CD4-positive, CD25-positive, alpha-beta regulatory T cell (primary cell): Measurements from ENCODE around the gene ICA1. TPM values are rescaled to one million over a fixed set of nuclear protein-coding genes. Genes with fewer than 3 reads are reported as not detected.
A peak's percentile ranks its signal among the peaks of the same experiment; 100 is the strongest.

Source experiments
- ATAC-seq, 2 donors: fragments of 150-1000 bp; cut with Tn5 transposase; one replicate each; pipeline ENCODE4 v1.10.0; 2021; ENCODE audit warnings: low read depth in 2 of 2, moderate number of reproducible peaks in 2 of 2, moderate library complexity in 1 of 2
- DNase-seq, 3 donors: peaks; one replicate each; pipeline versions ENCODE4 v3.0.0 to v3.0.0-alpha.2; 2012 to 2022; ENCODE audit warnings: mixed read lengths in 1 of 3
- H3K27ac ChIP-seq: one replicate; pipeline ENCODE4 v1.7.0; 2013; ENCODE audit warnings: mild to moderate bottlenecking, low read length; ENCODE audit not compliant: insufficient read depth, poor library complexity, severe bottlenecking
- H3K27me3 ChIP-seq: one replicate; pipeline ENCODE4 v1.7.0; 2013; ENCODE audit warnings: low read length; ENCODE audit not compliant: control insufficient read depth, insufficient read depth
- H3K36me3 ChIP-seq: one replicate; pipeline ENCODE4 v1.7.0; 2013; ENCODE audit warnings: mild to moderate bottlenecking, low read length, moderate library complexity; ENCODE audit not compliant: control insufficient read depth, insufficient read depth
- H3K4me1 ChIP-seq: 2 replicates; pipeline ENCODE4 v1.7.0; 2013; ENCODE audit warnings: mild to moderate bottlenecking, low read length; ENCODE audit not compliant: insufficient read depth, control insufficient read depth, poor library complexity, severe bottlenecking
- H3K4me3 ChIP-seq: one replicate; pipeline ENCODE4 v1.7.0; 2013; ENCODE audit warnings: low read depth, mild to moderate bottlenecking, low read length, moderate library complexity
- H3K9me3 ChIP-seq, 2 experiments: 1 replicate in 1 of 2; 2 replicates in 1 of 2; pipeline ENCODE4 v1.7.0; 2013; ENCODE audit warnings: low read length in 2 of 2, mild to moderate bottlenecking in 1 of 2, moderate library complexity in 1 of 2; ENCODE audit not compliant: control insufficient read depth in 2 of 2
- H3K27ac Mint-ChIP-seq, 3 donors: one replicate each; pipeline ENCODE4 v1.8.0; 2020 to 2022; ENCODE audit warnings: mild to moderate bottlenecking in 3 of 3, mixed read lengths in 3 of 3, moderate library complexity in 2 of 3
- H3K27me3 Mint-ChIP-seq: one replicate; pipeline ENCODE4 v1.8.0; 2022; ENCODE audit warnings: mild to moderate bottlenecking, mixed read lengths
- H3K36me3 Mint-ChIP-seq: one replicate; pipeline ENCODE4 v1.8.0; 2020; ENCODE audit warnings: mixed read lengths
- H3K4me1 Mint-ChIP-seq, 4 donors: one replicate each; pipeline ENCODE4 v1.8.0; 2020 to 2022; ENCODE audit warnings: mixed read lengths in 4 of 4, mild to moderate bottlenecking in 1 of 4
- H3K4me3 Mint-ChIP-seq, 4 donors: one replicate each; pipeline ENCODE4 v1.8.0; 2020 to 2022; ENCODE audit warnings: mild to moderate bottlenecking in 4 of 4, mixed read lengths in 4 of 4, moderate library complexity in 3 of 4
- H3K9me3 Mint-ChIP-seq, 7 donors: one replicate each; pipeline ENCODE4 v1.8.0; 2020 to 2022; ENCODE audit warnings: mixed read lengths in 7 of 7, mild to moderate bottlenecking in 3 of 7, moderate library complexity in 2 of 7
- polyA plus RNA-seq, 4 donors: library from polyadenylated mRNA; unstranded; fragments of 300-500 nt; fragmentation: Illumina TruSeq; gene quantifications; one replicate each; pipeline ENCODE4 v1.2.3, GENCODE V29; 2021
- total RNA-seq: library from RNA; stranded (reverse); gene quantifications from one replicate; pipeline ENCODE4 v1.2.3, GENCODE V29; 2022

The ICA1 gene
- total and polyA plus RNA-seq, 5 donors from 2014 or later = 11.3 to 33.5 (median 21.9) TPM

DNA sequence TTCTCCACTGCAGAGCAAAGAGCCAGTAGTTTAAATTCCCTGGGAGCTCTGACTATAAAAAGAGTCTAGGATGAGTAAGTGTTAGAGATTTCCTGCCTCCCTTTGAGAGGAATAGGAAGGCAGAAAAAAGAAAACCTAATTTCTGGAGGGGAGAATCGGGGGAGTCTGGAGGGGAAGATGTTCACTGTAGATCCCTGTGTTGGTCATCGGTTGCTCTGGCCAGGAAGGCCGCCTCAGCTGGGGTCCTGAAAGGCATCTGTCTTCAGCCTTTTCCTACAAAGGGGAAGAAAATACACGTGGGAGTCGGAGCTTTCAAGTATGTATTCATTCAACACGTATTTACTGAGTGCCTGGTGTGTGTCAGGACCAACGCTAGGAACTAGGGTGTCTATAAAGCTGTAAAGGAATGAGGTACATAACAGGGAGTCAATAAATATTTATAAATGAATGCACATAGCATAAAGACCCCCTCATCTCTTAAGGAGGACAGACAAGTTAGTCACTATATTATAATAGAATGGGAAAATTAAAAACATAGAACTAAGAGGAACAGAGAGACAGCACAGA, 101.1 kb downstream of the ICA1 start:
- ATAC-seq = no peak
- Mint-ChIP-seq H3K27me3 (no peaks in the 10 kb centered on the region), H3K36me3 (peaks cover 6% of the 10 kb centered on the region), H3K9me3 (no peaks in the 10 kb centered on the region), H3K27ac (peak overlapping the region in 2 of 3 donors; percentile 51 to 85), H3K4me1 (peaks cover 0 to 18% (median 7%) of the 10 kb centered on the region in 4 donors), H3K4me3 (no peak overlapping the region)
- Histone ChIP-seq H3K4me1 (no peaks in the 10 kb centered on the region), H3K27ac (no peak overlapping the region), H3K9me3 (no peaks in the 10 kb centered on the region), H3K4me3 (no peak overlapping the region), H3K27me3 (no peaks in the 10 kb centered on the region), H3K36me3 (no peaks in the 10 kb centered on the region)
- DNase-seq = no peak

DNA sequence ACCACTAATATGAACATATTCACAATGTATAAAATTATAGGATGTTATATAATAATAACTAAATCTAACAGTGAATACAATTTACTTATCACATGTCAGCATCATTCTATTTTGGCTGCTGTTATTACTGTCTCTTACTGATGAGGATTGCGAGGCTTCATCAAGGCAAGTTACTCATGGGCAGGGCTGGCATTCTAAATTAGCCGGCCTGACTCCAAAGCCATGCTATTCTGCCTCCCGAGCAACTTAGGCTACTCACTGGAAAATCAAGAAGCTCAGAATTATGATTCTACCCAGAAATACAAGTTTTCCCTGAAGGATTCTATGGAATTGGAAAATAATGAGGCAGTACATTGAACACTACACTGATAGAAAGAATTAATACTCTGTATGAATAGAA, 101.7 kb downstream of the ICA1 start:
- no peak overlapping the region for H3K4me3 Mint-ChIP-seq
- peaks cover 7% of the 10 kb centered on the region for H3K36me3 Mint-ChIP-seq
- no peak overlapping the region for H3K4me3 ChIP-seq
- no peaks in the 10 kb centered on the region for H3K36me3 ChIP-seq
- peak overlapping the region in 1 of 3 donors; percentile 51 for H3K27ac Mint-ChIP-seq
- no peaks in the 10 kb centered on the region for H3K27me3 ChIP-seq
- no peak for DNase-seq
- H3K9me3 ChIP-seq = no peaks in the 10 kb centered on the region
- ATAC-seq = no peak
- H3K9me3 Mint-ChIP-seq = no peaks in the 10 kb centered on the region
- no peaks in the 10 kb centered on the region for H3K27me3 Mint-ChIP-seq
- H3K4me1 ChIP-seq = no peaks in the 10 kb centered on the region
- H3K27ac ChIP-seq = no peak overlapping the region
- H3K4me1 Mint-ChIP-seq = peaks cover 0 to 17% (median 6%) of the 10 kb centered on the region in 4 donors

DNA sequence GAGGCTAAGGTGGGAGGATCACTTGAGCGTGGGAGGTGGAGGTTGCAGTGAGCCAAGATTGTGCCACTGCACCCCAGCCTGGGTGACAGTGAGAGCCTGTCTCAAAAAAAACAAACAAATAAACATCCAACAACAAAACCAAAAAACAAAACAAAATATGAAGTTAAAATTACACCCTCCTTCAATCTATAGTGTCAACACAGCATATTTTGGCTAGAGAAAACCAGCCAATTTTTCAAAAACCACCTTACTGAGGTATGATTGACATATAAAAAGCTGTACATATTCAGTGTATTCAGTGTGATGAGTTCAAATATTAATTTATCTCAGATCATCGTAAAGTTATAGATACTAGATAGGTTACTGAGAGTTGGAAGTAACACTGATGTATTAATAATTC, 102.4 kb downstream of the ICA1 start:
- no peak overlapping the region for H3K4me3 ChIP-seq
- Mint-ChIP-seq H3K9me3 (no peaks in the 10 kb centered on the region), H3K36me3 (peaks cover 9% of the 10 kb centered on the region), H3K27me3 (no peaks in the 10 kb centered on the region), H3K27ac (no peak overlapping the region), H3K4me3 (no peak overlapping the region), H3K4me1 (peaks cover 0 to 19% (median 7%) of the 10 kb centered on the region in 4 donors)
- DNase-seq (no peak), ATAC-seq (no peak)
- H3K4me1 ChIP-seq = no peaks in the 10 kb centered on the region
- H3K36me3 ChIP-seq = no peaks in the 10 kb centered on the region
- H3K27me3 ChIP-seq = no peaks in the 10 kb centered on the region
- H3K9me3 ChIP-seq = no peaks in the 10 kb centered on the region
- no peak overlapping the region for H3K27ac ChIP-seq

DNA sequence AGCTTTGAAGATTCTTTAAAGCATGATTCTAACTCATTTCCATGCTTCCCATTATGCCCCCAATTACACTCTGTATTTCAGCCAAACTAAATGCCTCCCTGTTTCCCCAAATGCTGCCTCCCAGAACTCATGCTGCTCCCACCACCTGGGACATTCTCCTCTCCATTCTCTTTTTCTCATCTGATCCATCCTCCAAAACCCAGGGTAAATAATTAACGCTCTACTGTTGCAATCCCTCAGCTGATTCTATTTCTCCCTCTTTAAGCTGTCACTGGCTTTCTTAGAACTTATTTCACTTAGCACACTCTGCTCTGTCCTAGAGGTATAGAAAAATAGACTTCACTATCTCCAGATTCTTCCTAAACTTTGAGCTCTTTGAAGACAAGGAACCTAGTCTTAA, 104.7 kb downstream of the ICA1 start:
- Histone ChIP-seq H3K4me3 (no peak overlapping the region), H3K9me3 (no peaks in the 10 kb centered on the region), H3K36me3 (no peaks in the 10 kb centered on the region), H3K27me3 (no peaks in the 10 kb centered on the region), H3K4me1 (no peaks in the 10 kb centered on the region), H3K27ac (no peak overlapping the region)
- H3K36me3 Mint-ChIP-seq = peaks cover 6% of the 10 kb centered on the region
- ATAC-seq (no peak), DNase-seq (no peak)
- peaks cover 5 to 25% (median 11%) of the 10 kb centered on the region in 4 donors for H3K4me1 Mint-ChIP-seq
- no peak overlapping the region for H3K4me3 Mint-ChIP-seq
- H3K27me3 Mint-ChIP-seq = no peaks in the 10 kb centered on the region
- H3K9me3 Mint-ChIP-seq = peaks cover 0 to 2% (median 0%) of the 10 kb centered on the region in 7 donors
- H3K27ac Mint-ChIP-seq = peak overlapping the region in 1 of 3 donors; percentile 43

DNA sequence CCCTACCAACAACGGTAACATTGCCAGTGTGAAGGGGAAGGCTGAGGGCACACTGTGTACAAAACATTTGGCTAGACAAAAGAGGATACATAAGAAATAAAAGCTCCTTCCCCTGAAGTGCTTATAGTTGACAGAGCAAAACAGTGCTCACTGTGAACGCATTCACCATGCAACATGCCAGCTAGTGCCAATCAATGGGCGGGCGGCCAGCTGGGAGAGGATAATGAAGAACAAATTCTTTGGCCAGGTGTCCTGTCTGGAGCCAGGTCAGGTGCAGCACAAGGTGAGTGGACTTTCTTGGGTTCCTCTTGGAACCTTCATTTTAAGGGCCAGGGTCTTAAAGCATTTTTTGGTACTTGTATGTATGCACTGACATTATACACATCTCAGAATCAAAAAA, 106.1 kb downstream of the ICA1 start:
- Histone ChIP-seq H3K4me3 (no peak overlapping the region), H3K9me3 (no peaks in the 10 kb centered on the region), H3K27me3 (no peaks in the 10 kb centered on the region), H3K4me1 (peaks cover under 1% of the 10 kb centered on the region), H3K36me3 (no peaks in the 10 kb centered on the region), H3K27ac (no peak overlapping the region)
- H3K36me3 Mint-ChIP-seq = peaks cover 6% of the 10 kb centered on the region
- peaks cover 14 to 37% (median 21%) of the 10 kb centered on the region in 4 donors for H3K4me1 Mint-ChIP-seq
- no peaks in the 10 kb centered on the region for H3K27me3 Mint-ChIP-seq
- H3K9me3 Mint-ChIP-seq = peaks cover 0 to 2% (median 0%) of the 10 kb centered on the region in 7 donors
- no peak overlapping the region for H3K27ac Mint-ChIP-seq
- H3K4me3 Mint-ChIP-seq = no peak overlapping the region
- ATAC-seq = no peak
- no peak for DNase-seq

DNA sequence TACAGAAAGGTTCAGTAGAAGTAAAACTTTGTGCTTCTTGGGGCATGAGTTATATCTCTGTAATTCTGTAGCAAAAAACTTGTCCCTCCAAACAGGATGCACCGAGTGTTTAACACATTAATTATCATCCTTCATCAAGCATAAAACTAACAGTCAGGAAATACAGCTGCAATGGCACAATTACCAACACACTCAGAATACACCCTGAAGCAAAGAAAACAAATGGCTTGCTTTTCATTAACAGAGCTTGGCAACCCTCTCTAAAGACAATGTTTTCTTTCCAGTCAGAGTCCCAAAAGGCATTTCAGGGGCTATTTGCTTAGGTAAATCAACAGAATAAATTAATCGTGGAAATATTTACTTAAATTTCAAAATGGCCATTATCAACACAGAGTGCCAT, 107.7 kb downstream of the ICA1 start:
- Histone ChIP-seq H3K4me1 (peaks cover 16% of the 10 kb centered on the region), H3K27ac (no peak overlapping the region), H3K27me3 (no peaks in the 10 kb centered on the region), H3K36me3 (no peaks in the 10 kb centered on the region), H3K9me3 (no peaks in the 10 kb centered on the region), H3K4me3 (no peak overlapping the region)
- H3K4me1 Mint-ChIP-seq = peaks cover 27 to 52% (median 34%) of the 10 kb centered on the region in 4 donors
- H3K36me3 Mint-ChIP-seq = peaks cover 6% of the 10 kb centered on the region
- H3K27ac Mint-ChIP-seq = no peak overlapping the region
- no peaks in the 10 kb centered on the region for H3K27me3 Mint-ChIP-seq
- no peak for DNase-seq
- H3K4me3 Mint-ChIP-seq = peak overlapping the region in 1 of 4 donors; percentile 21
- no peak for ATAC-seq
- H3K9me3 Mint-ChIP-seq = peaks cover 0 to 2% (median 0%) of the 10 kb centered on the region in 7 donors

DNA sequence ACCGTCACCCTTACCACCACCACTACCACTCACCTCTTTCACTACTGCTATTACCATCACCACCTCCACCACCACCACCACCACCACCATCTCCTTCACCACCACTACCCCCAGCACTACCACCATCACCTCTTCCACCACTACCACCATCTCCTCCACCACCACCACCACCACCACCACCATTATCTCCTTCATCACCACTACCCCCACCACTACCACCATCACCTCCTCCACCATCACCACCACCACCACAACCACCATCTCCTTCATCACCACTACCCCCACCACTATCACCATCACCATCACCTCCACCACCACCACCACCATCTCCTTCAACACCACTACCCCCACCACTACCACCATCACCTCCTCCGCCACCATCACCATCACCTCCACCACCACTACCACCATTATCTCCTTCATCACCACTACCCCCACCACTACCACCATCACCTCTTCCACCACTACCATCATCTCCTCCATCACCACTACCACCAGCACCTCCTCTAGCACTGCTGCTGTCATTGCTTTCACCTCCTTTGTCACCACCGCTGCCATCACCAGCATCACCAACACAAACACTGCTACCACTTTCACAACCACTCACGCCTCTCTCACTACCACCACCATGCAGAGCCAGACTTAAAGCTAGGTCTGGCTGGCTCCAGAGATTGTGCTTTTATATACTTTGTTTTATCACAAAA, 109.3 kb downstream of the ICA1 start:
- Mint-ChIP-seq H3K4me1 (peaks cover 29 to 68% (median 41%) of the 10 kb centered on the region in 4 donors), H3K27me3 (no peaks in the 10 kb centered on the region), H3K36me3 (peaks cover 6% of the 10 kb centered on the region), H3K4me3 (peak overlapping the region in 1 of 4 donors; percentile 68), H3K9me3 (peaks cover 0 to 2% (median 0%) of the 10 kb centered on the region in 7 donors), H3K27ac (peak overlapping the region; percentile 86 to 92 (median 87))
- DNase-seq (no peak), ATAC-seq (no peak)
- Histone ChIP-seq H3K9me3 (no peaks in the 10 kb centered on the region), H3K4me1 (peaks cover 28% of the 10 kb centered on the region), H3K4me3 (no peak overlapping the region), H3K27me3 (no peaks in the 10 kb centered on the region), H3K36me3 (no peaks in the 10 kb centered on the region), H3K27ac (no peak overlapping the region)
